Measurements from ENCODE around the gene FCMR.

FCMR gene

GRCh38 chr1:206965781-206966180 is 44.0 kb upstream of the FCMR start:
- TF ChIP-seq CTCF (IDR thresholded peaks at IDR 0.05; ENCODE audit: low read depth, low read length): no peak
- Histone ChIP-seq H3K27me3 (ENCODE audit: insufficient read depth, low read depth, severe bottlenecking) (peaks cover 100% of the 10 kb centered on the region), H3K9me3 (ENCODE audit: severe bottlenecking) (peaks cover 20% of the 10 kb centered on the region), H3K36me3 (no peaks in the 10 kb centered on the region), H3K4me3 (ENCODE audit: low read depth, low read length) (no peak overlapping the region), H3K27ac (no peak overlapping the region)
- DNase-seq: no peak

- no peak for DNase-seq
- Histone ChIP-seq H3K27ac (no peak overlapping the region), H3K4me3 (ENCODE audit: low read depth, low read length) (no peak overlapping the region), H3K9me3 (ENCODE audit: severe bottlenecking) (peaks cover 25% of the 10 kb centered on the region), H3K27me3 (ENCODE audit: insufficient read depth, low read depth, severe bottlenecking) (peaks cover 100% of the 10 kb centered on the region), H3K36me3 (no peaks in the 10 kb centered on the region)
- TF ChIP-seq CTCF (IDR thresholded peaks at IDR 0.05; ENCODE audit: low read depth, low read length): no peak
Observed at GRCh38 chr1:206963740-206964139, 42.0 kb upstream of the FCMR start.

GRCh38 chr1:206963119-206963712 is 41.5 kb upstream of the FCMR start:
- Histone ChIP-seq H3K4me3 (ENCODE audit: low read depth, low read length) (no peak overlapping the region), H3K9me3 (ENCODE audit: severe bottlenecking) (peaks cover 25% of the 10 kb centered on the region), H3K36me3 (no peaks in the 10 kb centered on the region), H3K27ac (no peak overlapping the region), H3K27me3 (ENCODE audit: insufficient read depth, low read depth, severe bottlenecking) (peaks cover 100% of the 10 kb centered on the region)
- TF ChIP-seq CTCF (IDR thresholded peaks at IDR 0.05; ENCODE audit: low read depth, low read length): no peak
- no peak for DNase-seq

GRCh38 chr1:206962272-206962671 is 40.5 kb upstream of the FCMR start:
- TF ChIP-seq CTCF (IDR thresholded peaks at IDR 0.05; ENCODE audit: low read depth, low read length): no peak
- Histone ChIP-seq H3K27me3 (ENCODE audit: insufficient read depth, low read depth, severe bottlenecking) (peaks cover 100% of the 10 kb centered on the region), H3K9me3 (ENCODE audit: severe bottlenecking) (peaks cover 28% of the 10 kb centered on the region), H3K4me3 (ENCODE audit: low read depth, low read length) (no peak overlapping the region), H3K27ac (no peak overlapping the region), H3K36me3 (no peaks in the 10 kb centered on the region)
- no peak for DNase-seq

GRCh38 chr1:206961668-206962067 is 39.9 kb upstream of the FCMR start:
- no peaks in the 10 kb centered on the region for H3K36me3 ChIP-seq
- H3K4me3 ChIP-seq (ENCODE audit: low read depth, low read length): no peak overlapping the region
- DNase-seq: no peak
- H3K27ac ChIP-seq: no peak overlapping the region
- H3K27me3 ChIP-seq (ENCODE audit: insufficient read depth, low read depth, severe bottlenecking): peaks cover 100% of the 10 kb centered on the region
- no peak for TF ChIP-seq CTCF (IDR thresholded peaks at IDR 0.05; ENCODE audit: low read depth, low read length)
- H3K9me3 ChIP-seq (ENCODE audit: severe bottlenecking): peaks cover 34% of the 10 kb centered on the region
